NCI-H345 treated with DMSO at 0.1 percent for 48 hours (cell line): ENCODE measurements around the gene CALR.
"Not testable (repeated sequence)": the region's sequence is repeated elsewhere in the genome, so short reads cannot be mapped to it uniquely, and the experiment has no call there.

Experiments used
- DNase-seq: peaks from one replicate; lab custom pipeline; 2025; ENCODE audit not compliant: unreplicated experiment; lab: John Stamatoyannopoulos, UW

The CALR gene

GRCh38 chr19:12933287-12934072 lies 4.9 kb upstream of the CALR start, which contains the start of gene FARSA:
Gene FARSA (minus strand): TSS chr19:12933711. CDS start chr19:12933696, 15 bp downstream.
- peak; percentile 6 for DNase-seq

- no peak for DNase-seq
Observed at GRCh38 chr19:12935071-12935470, 3.3 kb upstream of the CALR start.

GRCh38 chr19:12936582-12936981 lies 1.8 kb upstream of the CALR start:
- no peak for DNase-seq

GRCh38 chr19:12937093-12937926 lies 1.1 kb upstream of the CALR start:
- DNase-seq = no peak

- no peak for DNase-seq
Observed at GRCh38 chr19:12938779-12939601, 581 bp downstream of the CALR start.

GRCh38 chr19:12939975-12940423 lies 1.6 kb downstream of the CALR start:
- no peak for DNase-seq

- no peak for DNase-seq
Observed at GRCh38 chr19:12940897-12941296, 2.5 kb downstream of the CALR start.

- no peak for DNase-seq
Observed at GRCh38 chr19:12943437-12944044, 5.1 kb downstream of the CALR start.

GRCh38 chr19:12944104-12944674 lies 5.8 kb downstream of the CALR start:
- DNase-seq = no peak

GRCh38 chr19:12945479-12946091 lies 7.2 kb downstream of the CALR start, which contains the start of gene RAD23A:
Gene RAD23A (plus strand): TSS chr19:12945862. CDS start chr19:12945949, 87 bp downstream.
- DNase-seq = peak; percentile 56

- DNase-seq = no peak
Observed at GRCh38 chr19:12946092-12946721, 7.8 kb downstream of the CALR start.

GRCh38 chr19:12946731-12947496 lies 8.5 kb downstream of the CALR start:
- DNase-seq = no peak

- DNase-seq = no peak
Observed at GRCh38 chr19:12947702-12948611, 9.5 kb downstream of the CALR start.

- no peak for DNase-seq
Observed at GRCh38 chr19:12948612-12949362, 10.4 kb downstream of the CALR start.

- DNase-seq = no peak
Observed at GRCh38 chr19:12949363-12950283, 11.2 kb downstream of the CALR start.

- DNase-seq = not testable (repeated sequence)
Observed at GRCh38 chr19:12952050-12952449, 13.6 kb downstream of the CALR start.
